CD4-positive, alpha-beta T cell (primary cell): Measurements from ENCODE around the gene MTUS2. TPM values are rescaled to one million over a fixed set of nuclear protein-coding genes. Genes with fewer than 3 reads are reported as not detected.

Experiments
- ATAC-seq: fragments of 200-7000 bp; cut with Tn5 transposase; one replicate; pipeline ENCODE4 v1.10.0; 2022; ENCODE audit warnings: mild to moderate bottlenecking; ENCODE audit not compliant: poor library complexity
- CTCF ChIA-PET: fragments of 350-600 bp; sonication (Branson Sonifier 250); formaldehyde crosslinking; loops from one replicate; lab custom pipeline; 2021; ENCODE audit warnings: antibody characterized with exemption, inconsistent platforms; lab: Charles Lee
- POLR2A ChIA-PET: fragments of 350-600 bp; sonication (Branson Sonifier 250); formaldehyde crosslinking; loops from one replicate; lab custom pipeline; 2021; ENCODE audit warnings: antibody characterized with exemption, inconsistent platforms; lab: Charles Lee
- DNase-seq, 14 experiments: peaks; one replicate each; pipeline ENCODE4 v3.0.0-alpha.2; 2013 to 2020; ENCODE audit warnings: mixed read lengths in 2 of 14
- H3K27ac ChIP-seq, 2 donors: one replicate each; pipeline versions ENCODE4 v1.5.1 to v1.7.0; 2013; ENCODE audit warnings: low read length in 2 of 2, low read depth in 1 of 2, mild to moderate bottlenecking in 1 of 2
- H3K27me3 ChIP-seq, 2 experiments: 1 replicate in 1 of 2; 2 replicates in 1 of 2; pipeline versions ENCODE4 v1.6.1 to v1.7.0; 2013; ENCODE audit warnings: low read length in 2 of 2, control low read depth in 1 of 2, mild to moderate bottlenecking in 1 of 2, moderate library complexity in 1 of 2; ENCODE audit not compliant: insufficient read depth in 2 of 2, control insufficient read depth in 1 of 2
- H3K36me3 ChIP-seq: one replicate; pipeline ENCODE4 v1.6.1; 2013; ENCODE audit warnings: low read length, control low read depth; ENCODE audit not compliant: insufficient read depth
- H3K4me1 ChIP-seq: one replicate; pipeline ENCODE4 v1.6.1; 2013; ENCODE audit warnings: low read length, control low read depth; ENCODE audit not compliant: insufficient read depth
- H3K4me3 ChIP-seq: one replicate; pipeline ENCODE4 v1.5.1; 2013; ENCODE audit warnings: mild to moderate bottlenecking, low read length, moderate library complexity
- H3K9me3 ChIP-seq, 2 experiments: 1 replicate in 1 of 2; 2 replicates in 1 of 2; pipeline versions ENCODE4 v1.6.1 to v1.7.0; 2013; ENCODE audit warnings: low read length in 2 of 2, mild to moderate bottlenecking in 2 of 2, control low read depth in 1 of 2, moderate library complexity in 1 of 2; ENCODE audit not compliant: control insufficient read depth in 1 of 2, insufficient read depth in 1 of 2
- H3K27ac Mint-ChIP-seq: one replicate; pipeline ENCODE4 v1.8.0; 2020; ENCODE audit warnings: mixed read lengths
- H3K27me3 Mint-ChIP-seq: one replicate; pipeline ENCODE4 v1.8.0; 2021; ENCODE audit warnings: mixed read lengths
- H3K36me3 Mint-ChIP-seq: one replicate; pipeline ENCODE4 v1.8.0; 2021; ENCODE audit warnings: low read depth, mixed read lengths
- H3K4me1 Mint-ChIP-seq: one replicate; pipeline ENCODE4 v1.8.0; 2021; ENCODE audit warnings: low read depth, mixed read lengths
- H3K4me3 Mint-ChIP-seq: one replicate; pipeline ENCODE4 v1.8.0; 2020; ENCODE audit warnings: mild to moderate bottlenecking, mixed read lengths
- H3K9me3 Mint-ChIP-seq: one replicate; pipeline ENCODE4 v1.8.0; 2020; ENCODE audit warnings: mixed read lengths
- intact Hi-C, 2 experiments: fragments of 100-400 bp; cut with DNase I in 1 of 2; cut with micrococcal nuclease in 1 of 2; formaldehyde crosslinking; loops; one replicate each; pipeline versions ENCODE4 v1.15.1 to v1.9.0; 2023 to 2025; cut with DNase I, micrococcal nuclease
- total RNA-seq, 174 experiments: library from RNA in 2 of 174; stranded (reverse) in 2 of 174; gene quantifications; one replicate each; pipeline ENCODE4 v1.2.3 and lab custom pipeline; 2021 to 2026
- TF ChIP-seq, protein P1 (sequence below): fragments of 200-600 bp; IDR thresholded peaks from one replicate; pipeline ENCODE4 v1.8.0; 2022; ENCODE audit warnings: antibody characterized with exemption, mild to moderate bottlenecking

The MTUS2 gene
- total RNA-seq, 2 experiments from 2014 or later: 0.38 to 0.81 TPM

DNA sequence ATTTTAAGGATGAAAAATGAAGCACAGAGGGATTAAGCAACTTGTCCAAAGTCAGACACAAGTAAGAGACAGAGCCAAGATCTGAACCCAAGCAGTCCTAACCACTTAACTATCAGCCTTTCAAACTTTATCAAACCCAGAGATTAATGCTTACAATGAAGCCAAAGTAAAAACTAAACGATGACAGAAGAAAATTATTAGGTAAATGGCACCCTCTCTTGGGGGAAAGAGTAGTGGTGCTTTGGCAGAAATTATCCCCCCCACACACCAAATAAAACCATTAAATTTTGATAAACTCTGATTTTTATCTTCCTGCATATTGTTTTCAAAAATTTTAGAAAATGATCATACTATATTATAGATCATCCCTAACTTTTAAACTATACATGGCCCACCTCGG lies 446.1 kb downstream of the MTUS2 start:
- intact Hi-C loops: loop anchor here in 1 of 2 experiments (5.0 to 10.0 kb wide), 2 partner anchors 181 to 449 kb away; no protein-coding TSS in a partner anchor
- Histone ChIP-seq H3K4me3 (no peak overlapping the region), H3K4me1 (no peaks in the 10 kb centered on the region), H3K9me3 (peaks cover 0 to 8% of the 10 kb centered on the region in 2 experiments), H3K27ac (no peak overlapping the region), H3K36me3 (no peaks in the 10 kb centered on the region), H3K27me3 (no peaks in the 10 kb centered on the region)
- Mint-ChIP-seq H3K27ac (no peak overlapping the region), H3K4me1 (no peaks in the 10 kb centered on the region), H3K4me3 (no peak overlapping the region), H3K9me3 (peaks cover 5% of the 10 kb centered on the region), H3K36me3 (no peaks in the 10 kb centered on the region), H3K27me3 (no peaks in the 10 kb centered on the region)
- no peak for ATAC-seq
- DNase-seq: peak in 3 of 14 experiments; percentile 4 to 10 (median 6)
- CTCF ChIA-PET: no interaction called here
- TF ChIP-seq, protein P1, sequence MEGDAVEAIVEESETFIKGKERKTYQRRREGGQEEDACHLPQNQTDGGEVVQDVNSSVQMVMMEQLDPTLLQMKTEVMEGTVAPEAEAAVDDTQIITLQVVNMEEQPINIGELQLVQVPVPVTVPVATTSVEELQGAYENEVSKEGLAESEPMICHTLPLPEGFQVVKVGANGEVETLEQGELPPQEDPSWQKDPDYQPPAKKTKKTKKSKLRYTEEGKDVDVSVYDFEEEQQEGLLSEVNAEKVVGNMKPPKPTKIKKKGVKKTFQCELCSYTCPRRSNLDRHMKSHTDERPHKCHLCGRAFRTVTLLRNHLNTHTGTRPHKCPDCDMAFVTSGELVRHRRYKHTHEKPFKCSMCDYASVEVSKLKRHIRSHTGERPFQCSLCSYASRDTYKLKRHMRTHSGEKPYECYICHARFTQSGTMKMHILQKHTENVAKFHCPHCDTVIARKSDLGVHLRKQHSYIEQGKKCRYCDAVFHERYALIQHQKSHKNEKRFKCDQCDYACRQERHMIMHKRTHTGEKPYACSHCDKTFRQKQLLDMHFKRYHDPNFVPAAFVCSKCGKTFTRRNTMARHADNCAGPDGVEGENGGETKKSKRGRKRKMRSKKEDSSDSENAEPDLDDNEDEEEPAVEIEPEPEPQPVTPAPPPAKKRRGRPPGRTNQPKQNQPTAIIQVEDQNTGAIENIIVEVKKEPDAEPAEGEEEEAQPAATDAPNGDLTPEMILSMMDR: no peak
- POLR2A ChIA-PET: no interaction called here

DNA sequence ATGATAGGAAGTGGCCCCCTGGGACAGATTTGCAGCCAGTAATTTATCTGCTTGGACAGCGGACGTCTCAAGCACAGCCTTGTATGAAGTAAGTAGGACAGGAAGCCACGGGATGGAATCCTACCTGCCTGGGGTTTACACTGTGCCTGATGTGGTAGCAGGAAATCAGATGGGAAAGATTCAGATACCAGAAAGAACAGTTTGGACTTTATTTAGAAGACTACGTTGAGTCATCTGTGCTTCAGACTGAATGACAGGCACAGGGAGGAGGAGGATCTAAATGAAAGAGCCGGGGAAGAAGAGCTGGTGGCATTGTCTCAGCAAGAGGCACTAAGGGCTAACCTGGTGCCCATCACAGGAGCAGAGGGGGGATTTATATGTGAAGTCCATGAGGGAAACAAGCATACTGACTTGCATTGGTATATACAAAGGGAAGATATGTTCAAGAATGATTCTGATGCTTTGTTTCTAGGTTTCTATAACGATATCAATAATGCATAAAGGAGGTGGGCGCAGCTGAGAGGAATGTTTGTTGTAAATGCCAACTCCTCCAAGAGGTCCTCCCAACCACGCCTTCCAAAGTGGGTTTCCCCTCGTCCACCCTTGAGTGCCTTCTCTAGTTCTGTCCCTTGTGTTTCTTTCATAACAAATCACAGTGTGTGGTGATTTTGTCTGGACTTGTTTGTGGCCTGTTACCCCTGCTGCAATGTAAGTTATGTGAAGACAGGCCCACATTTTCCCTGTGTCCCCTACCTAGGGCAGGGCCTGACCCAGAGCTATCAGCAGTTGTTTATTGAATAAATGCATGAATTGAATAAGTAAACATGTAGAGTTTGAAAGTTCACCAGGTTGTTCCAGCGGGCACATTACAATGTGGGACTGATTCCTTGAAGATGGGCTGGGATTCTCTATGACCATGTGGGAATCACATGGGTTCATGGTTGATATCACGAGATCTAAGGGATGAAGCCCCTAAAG lies 446.9 kb downstream of the MTUS2 start:
- ChIA-PET POLR2A (no interaction called here), CTCF (no interaction called here)
- Histone ChIP-seq H3K27ac (no peak overlapping the region), H3K27me3 (no peaks in the 10 kb centered on the region), H3K4me1 (no peaks in the 10 kb centered on the region), H3K9me3 (peaks cover 0 to 8% of the 10 kb centered on the region in 2 experiments), H3K36me3 (no peaks in the 10 kb centered on the region), H3K4me3 (no peak overlapping the region)
- TF ChIP-seq, protein P1: no peak
- H3K27me3 Mint-ChIP-seq: no peaks in the 10 kb centered on the region
- no peak overlapping the region for H3K27ac Mint-ChIP-seq
- DNase-seq: no peak
- H3K9me3 Mint-ChIP-seq: peaks cover 5% of the 10 kb centered on the region
- H3K4me1 Mint-ChIP-seq: no peaks in the 10 kb centered on the region
- intact Hi-C loops: loop anchor here in 1 of 2 experiments (5.0 to 10.0 kb wide), 2 partner anchors 182 to 450 kb away; no protein-coding TSS in a partner anchor
- H3K36me3 Mint-ChIP-seq: no peaks in the 10 kb centered on the region
- ATAC-seq: no peak
- no peak overlapping the region for H3K4me3 Mint-ChIP-seq

DNA sequence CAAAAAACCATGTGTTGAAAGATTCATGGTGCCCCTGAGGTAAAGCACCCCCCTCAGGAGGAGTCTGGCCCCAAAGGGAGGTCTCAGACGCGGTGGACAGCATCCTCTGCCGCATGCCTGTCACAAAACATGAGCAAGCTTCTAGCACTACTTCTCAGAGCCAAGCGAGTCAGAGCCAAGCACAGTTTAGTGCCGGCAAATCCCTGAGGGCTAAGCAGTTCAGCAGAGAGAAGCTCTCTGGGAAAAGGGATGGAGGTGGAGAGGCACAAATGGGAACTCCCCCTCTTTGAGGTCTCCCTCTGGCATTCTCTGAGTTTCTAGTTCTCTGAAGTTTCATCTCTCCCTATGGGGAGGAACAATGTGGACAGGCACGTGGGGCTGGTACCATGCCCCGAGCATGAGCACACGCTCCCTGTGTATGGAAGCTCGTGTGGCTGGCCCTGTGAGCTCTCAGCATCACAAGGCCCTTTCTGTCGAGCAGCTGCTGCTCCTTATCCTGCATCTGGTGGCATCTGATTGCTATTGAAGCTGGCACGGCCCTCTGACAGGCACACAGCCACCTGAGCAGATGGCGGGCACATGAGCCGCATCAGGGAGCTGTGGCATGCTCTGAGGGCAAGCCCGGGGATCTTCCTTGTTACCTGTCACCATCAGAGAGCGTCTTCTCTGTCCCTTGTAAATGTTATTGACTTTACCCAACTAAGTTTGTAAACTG lies 450.3 kb downstream of the MTUS2 start:
- ATAC-seq (no peak), DNase-seq (no peak)
- Mint-ChIP-seq H3K36me3 (no peaks in the 10 kb centered on the region), H3K4me3 (no peak overlapping the region), H3K9me3 (no peaks in the 10 kb centered on the region), H3K27ac (no peak overlapping the region), H3K27me3 (no peaks in the 10 kb centered on the region), H3K4me1 (no peaks in the 10 kb centered on the region)
- Histone ChIP-seq H3K9me3 (no peaks in the 10 kb centered on the region), H3K27me3 (no peaks in the 10 kb centered on the region), H3K27ac (no peak overlapping the region), H3K36me3 (no peaks in the 10 kb centered on the region), H3K4me1 (no peaks in the 10 kb centered on the region), H3K4me3 (no peak overlapping the region)
- TF ChIP-seq, protein P1: no peak
- POLR2A ChIA-PET: no interaction called here
- CTCF ChIA-PET: no interaction called here
- intact Hi-C loops: no loop called here
